Lower lobe of right lung (tissue), 2 donors: ENCODE measurements around the gene ZFYVE26. TPM values are rescaled to one million over a fixed set of nuclear protein-coding genes. Genes with fewer than 3 reads are reported as not detected.

Source experiments
- ATAC-seq, 2 donors: fragments of 200-7000 bp; cut with Tn5 transposase; one replicate each; pipeline ENCODE4 v1.9.1; 2020 to 2022; ENCODE audit warnings: mild to moderate bottlenecking in 2 of 2, moderate library complexity in 2 of 2
- DNase-seq: peaks from one replicate; pipeline ENCODE4 v3.0.0-alpha.2; 2020
- H3K27ac ChIP-seq: fragments of 200-600 bp; one replicate; pipeline ENCODE4 v1.8.0; 2022
- H3K27me3 ChIP-seq: fragments of 200-600 bp; one replicate; pipeline ENCODE4 v1.8.0; 2022; ENCODE audit warnings: low read depth
- H3K36me3 ChIP-seq: fragments of 200-600 bp; one replicate; pipeline ENCODE4 v1.8.0; 2022; ENCODE audit warnings: mild to moderate bottlenecking
- H3K4me1 ChIP-seq: fragments of 200-600 bp; one replicate; pipeline ENCODE4 v1.8.0; 2022
- H3K4me3 ChIP-seq: fragments of 200-600 bp; one replicate; pipeline ENCODE4 v1.8.0; 2022; ENCODE audit warnings: mild to moderate bottlenecking
- H3K9me3 ChIP-seq: fragments of 200-600 bp; one replicate; pipeline ENCODE4 v1.8.0; 2022
- CTCF ChIP-seq: fragments of 200-600 bp; IDR thresholded peaks from one replicate; pipeline ENCODE4 v1.8.0; 2022; ENCODE audit warnings: antibody characterized with exemption, mild to moderate bottlenecking
- intact Hi-C: fragments of 100-400 bp; cut with DNase I; formaldehyde crosslinking; loops from one replicate; pipeline ENCODE4 v1.11.0; 2022
- long read RNA-seq: library from polyadenylated mRNA; unstranded; transcript quantifications from one replicate; pipeline ENCODE4 v2.0.0, GENCODE V29; 2021
- total RNA-seq: library from RNA; stranded (reverse); fragmentation: NEBNext Ultra II Directional; extraction: Animal tissue kit (Norgen Biotek cat#: 25700); gene quantifications from one replicate; pipeline ENCODE4 v1.2.1, GENCODE V29; 2021
- donor health status: DM: no; HTN: yes; CAD: no; lungs with severe emphysema.

ZFYVE26 gene
- total RNA-seq = 56.7 TPM
- long read RNA-seq, full-length matches to known transcripts = 2 of 19 reads
- long read RNA-seq, partial matches to known transcripts = 10 of 19 reads
- long read RNA-seq, other reads (novel, unspliced or antisense) = 7 of 19 reads

GRCh38 chr14:67816326-67817002 lies at the start of gene ZFYVE26:
TSS of gene ZFYVE26 (minus strand) at chr14:67816590. CDS start at chr14:67815963, 627 bp downstream.
- ATAC-seq (peak; percentile 95 to 96), DNase-seq (peak; percentile 92)
- Histone ChIP-seq H3K4me1 (peaks cover 42% of the 10 kb centered on the region), H3K27me3 (no peaks in the 10 kb centered on the region), H3K27ac (peak within 1 kb of the TSS; percentile 87), H3K9me3 (no peaks in the 10 kb centered on the region), H3K36me3 (peaks cover 26% of the 10 kb centered on the region), H3K4me3 (peak within 1 kb of the TSS; percentile 83)
- intact Hi-C loops = no loop called here
- no peak for TF ChIP-seq CTCF

GRCh38 chr14:67863223-67863622 lies 46.8 kb upstream of the ZFYVE26 start:
- H3K9me3 ChIP-seq = no peaks in the 10 kb centered on the region
- H3K27me3 ChIP-seq = no peaks in the 10 kb centered on the region
- no peak overlapping the region for H3K27ac ChIP-seq
- H3K4me3 ChIP-seq = no peak overlapping the region
- no peaks in the 10 kb centered on the region for H3K4me1 ChIP-seq
- no peak for TF ChIP-seq CTCF
- ATAC-seq (no peak), DNase-seq (no peak)
- intact Hi-C loops = no loop called here
- no peaks in the 10 kb centered on the region for H3K36me3 ChIP-seq

- intact Hi-C loops = no loop called here
- Histone ChIP-seq H3K36me3 (no peaks in the 10 kb centered on the region), H3K27ac (no peak overlapping the region), H3K4me1 (no peaks in the 10 kb centered on the region), H3K27me3 (no peaks in the 10 kb centered on the region), H3K4me3 (no peak overlapping the region), H3K9me3 (no peaks in the 10 kb centered on the region)
- no peak for TF ChIP-seq CTCF
- ATAC-seq (no peak), DNase-seq (no peak)
These were observed 42.9 kb upstream of the ZFYVE26 start for GRCh38 chr14:67859169-67859749.

- ATAC-seq (peak in 1 of 2 donors; percentile 29), DNase-seq (no peak)
- Histone ChIP-seq H3K9me3 (no peaks in the 10 kb centered on the region), H3K4me1 (no peaks in the 10 kb centered on the region), H3K36me3 (no peaks in the 10 kb centered on the region), H3K27me3 (no peaks in the 10 kb centered on the region), H3K27ac (no peak overlapping the region), H3K4me3 (no peak overlapping the region)
- intact Hi-C loops = no loop called here
- no peak for TF ChIP-seq CTCF
These were observed 41.5 kb upstream of the ZFYVE26 start for GRCh38 chr14:67857778-67858350.

- DNase-seq = no peak
- Histone ChIP-seq H3K27ac (no peak overlapping the region), H3K4me1 (no peaks in the 10 kb centered on the region), H3K36me3 (no peaks in the 10 kb centered on the region), H3K9me3 (no peaks in the 10 kb centered on the region), H3K27me3 (no peaks in the 10 kb centered on the region), H3K4me3 (no peak overlapping the region)
- ATAC-seq = no peak
- intact Hi-C loops = no loop called here
- TF ChIP-seq CTCF = no peak
These were observed 40.4 kb upstream of the ZFYVE26 start for GRCh38 chr14:67856827-67857226.
